GM12864 (cell line): Measurements from ENCODE around the gene METTL21A.
"Not testable (repeated sequence)": the region's sequence is repeated elsewhere in the genome, so short reads cannot be mapped to it uniquely, and the experiment has no call there.

Source experiments
- DNase-seq: peaks from one replicate; pipeline ENCODE4 v3.0.0-alpha.2; 2011; ENCODE audit warnings: low read depth
- H3K4me3 ChIP-seq: 2 replicates; pipeline ENCODE4 v1.5.1; 2011; ENCODE audit warnings: mild to moderate bottlenecking, low read depth, low read length, control low read depth
- TF ChIP-seq, protein P1 (sequence below): IDR thresholded peaks from 2 replicates; pipeline ENCODE4 v1.5.1; 2011; ENCODE audit warnings: low read depth, mild to moderate bottlenecking, moderate library complexity, low read length, control low read depth, inconsistent platforms; ENCODE audit errors: missing control alignments

METTL21A gene

DNA sequence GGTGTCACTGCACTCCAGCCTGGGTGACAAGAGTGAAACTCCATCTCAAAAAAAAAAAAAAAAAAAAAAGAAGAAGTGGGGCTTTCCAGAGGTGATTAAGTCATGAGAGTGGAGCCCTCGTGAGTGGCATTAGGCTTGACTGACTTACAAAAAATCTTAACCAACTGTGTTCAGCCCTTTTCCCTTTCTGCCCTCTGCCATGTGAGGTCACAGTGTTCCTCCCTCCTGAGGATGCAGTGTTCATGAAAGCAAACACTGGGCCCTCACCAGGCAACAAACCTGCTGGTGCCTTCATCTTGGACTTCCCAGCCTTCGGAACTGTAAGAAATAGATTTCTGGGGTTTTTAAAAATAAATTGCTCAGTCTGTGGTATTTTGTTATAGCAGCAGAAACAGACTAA is 37.0 kb upstream of the METTL21A start:
- DNase-seq, result peak; percentile 76

DNA sequence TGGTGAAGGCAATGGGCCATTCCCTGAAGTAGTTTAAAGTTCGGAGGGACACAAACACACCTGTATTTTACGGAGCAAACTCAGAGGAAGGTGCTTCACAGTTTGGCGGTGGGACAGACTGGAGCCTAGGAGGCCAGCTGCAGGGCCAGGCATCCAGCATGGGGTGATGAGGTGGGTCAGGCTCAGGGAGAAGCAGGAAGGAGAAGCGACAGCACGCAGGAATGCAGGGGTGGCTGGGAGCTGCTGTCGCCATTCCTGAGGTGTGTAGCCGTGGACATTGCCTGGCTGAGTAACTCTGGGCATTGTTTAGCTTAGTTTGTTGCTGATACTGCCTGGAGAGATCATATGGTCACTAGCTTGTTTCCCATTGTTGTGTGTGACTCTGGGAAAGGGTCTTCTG is 35.8 kb upstream of the METTL21A start:
- DNase-seq, result no peak
- TF ChIP-seq, protein P1, sequence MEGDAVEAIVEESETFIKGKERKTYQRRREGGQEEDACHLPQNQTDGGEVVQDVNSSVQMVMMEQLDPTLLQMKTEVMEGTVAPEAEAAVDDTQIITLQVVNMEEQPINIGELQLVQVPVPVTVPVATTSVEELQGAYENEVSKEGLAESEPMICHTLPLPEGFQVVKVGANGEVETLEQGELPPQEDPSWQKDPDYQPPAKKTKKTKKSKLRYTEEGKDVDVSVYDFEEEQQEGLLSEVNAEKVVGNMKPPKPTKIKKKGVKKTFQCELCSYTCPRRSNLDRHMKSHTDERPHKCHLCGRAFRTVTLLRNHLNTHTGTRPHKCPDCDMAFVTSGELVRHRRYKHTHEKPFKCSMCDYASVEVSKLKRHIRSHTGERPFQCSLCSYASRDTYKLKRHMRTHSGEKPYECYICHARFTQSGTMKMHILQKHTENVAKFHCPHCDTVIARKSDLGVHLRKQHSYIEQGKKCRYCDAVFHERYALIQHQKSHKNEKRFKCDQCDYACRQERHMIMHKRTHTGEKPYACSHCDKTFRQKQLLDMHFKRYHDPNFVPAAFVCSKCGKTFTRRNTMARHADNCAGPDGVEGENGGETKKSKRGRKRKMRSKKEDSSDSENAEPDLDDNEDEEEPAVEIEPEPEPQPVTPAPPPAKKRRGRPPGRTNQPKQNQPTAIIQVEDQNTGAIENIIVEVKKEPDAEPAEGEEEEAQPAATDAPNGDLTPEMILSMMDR, result no peak
- no peak overlapping the region for H3K4me3 ChIP-seq

More for the DNA sequence above, 37.0 kb upstream of the METTL21A start:
- TF ChIP-seq, protein P1, result no peak
- H3K4me3 ChIP-seq, result no peak overlapping the region; the same call in 1 of the 2 replicates

DNA sequence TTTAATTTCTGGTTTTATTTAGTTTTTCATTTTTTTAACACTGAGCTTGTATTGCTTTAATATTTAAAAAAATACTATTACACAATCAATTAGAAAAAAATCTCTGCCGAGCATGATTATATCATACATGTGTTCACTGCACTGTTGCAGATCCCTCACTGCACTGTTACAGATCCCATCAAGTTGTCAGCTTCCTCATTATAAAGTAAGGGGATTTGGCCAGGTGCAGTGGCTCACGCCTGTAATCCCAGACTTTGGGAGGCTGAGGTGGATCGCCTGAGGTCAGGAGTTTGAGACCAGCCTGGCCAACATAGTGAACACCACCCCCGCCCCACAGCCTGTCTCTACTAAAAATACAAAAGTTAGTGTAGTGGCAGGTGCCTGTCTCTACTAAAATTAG is 33.0 kb upstream of the METTL21A start:
- H3K4me3 ChIP-seq, result no peak overlapping the region
- no peak for DNase-seq
- TF ChIP-seq, protein P1, result no peak

DNA sequence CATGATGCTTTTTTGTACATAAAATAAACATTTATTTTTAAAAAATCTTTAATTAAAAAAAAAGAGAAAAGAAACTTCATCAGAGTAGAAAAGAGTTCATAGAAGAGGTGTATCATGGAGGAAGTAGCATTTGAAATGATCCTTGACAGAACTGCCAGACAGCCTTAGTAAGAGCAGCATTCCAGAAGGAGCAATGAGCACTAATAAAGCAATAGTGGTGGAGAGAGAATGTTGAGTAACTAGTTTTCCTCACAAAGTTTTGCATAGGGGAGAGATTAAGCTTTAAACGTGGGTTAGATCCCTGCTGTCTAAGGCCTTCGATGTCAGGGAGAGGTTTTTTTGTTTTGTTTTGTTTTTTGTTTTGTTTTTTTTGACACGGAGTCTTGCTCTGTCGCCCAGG is 29.8 kb upstream of the METTL21A start:
- DNase-seq, result no peak
- TF ChIP-seq, protein P1, result no peak
- H3K4me3 ChIP-seq, result no peak overlapping the region

GRCh38 chr2:207646582-207646981 is 21.4 kb upstream of the METTL21A start:
- not testable (repeated sequence) for H3K4me3 ChIP-seq, DNase-seq

- H3K4me3 ChIP-seq, result no peak overlapping the region
- TF ChIP-seq, protein P1, result no peak
- DNase-seq, result no peak
Measured at GRCh38 chr2:207643892-207644291, 18.7 kb upstream of the METTL21A start.

GRCh38 chr2:207640661-207641060 is 15.5 kb upstream of the METTL21A start:
- DNase-seq, result no peak
- TF ChIP-seq, protein P1, result no peak
- H3K4me3 ChIP-seq, result no peak overlapping the region
